8988T (cell line): Measurements from ENCODE around the gene GALNT18.
"Not testable (repeated sequence)": the region's sequence is repeated elsewhere in the genome, so short reads cannot be mapped to it uniquely, and the experiment has no call there.

Source experiments
- DNase-seq: peaks from one replicate; pipeline ENCODE4 v3.0.0; 2011

Gene GALNT18

GRCh38 chr11:11378184-11378940, 243.4 kb downstream of the GALNT18 start:
- no peak for DNase-seq

GRCh38 chr11:11374358-11375148, 247.3 kb downstream of the GALNT18 start:
- DNase-seq: no peak

GRCh38 chr11:11373934-11374333, 247.9 kb downstream of the GALNT18 start:
- no peak for DNase-seq

GRCh38 chr11:11372461-11372860, 249.3 kb downstream of the GALNT18 start:
- no peak for DNase-seq

GRCh38 chr11:11370962-11371303, 250.9 kb downstream of the GALNT18 start:
- DNase-seq: no peak

GRCh38 chr11:11370255-11370961, 251.4 kb downstream of the GALNT18 start:
- no peak for DNase-seq

- DNase-seq: no peak
Measured at GRCh38 chr11:11366793-11367192, 255.0 kb downstream of the GALNT18 start.

- DNase-seq: no peak
Measured at GRCh38 chr11:11363674-11364073, 258.1 kb downstream of the GALNT18 start.

GRCh38 chr11:11359611-11360010, 262.2 kb downstream of the GALNT18 start:
- DNase-seq: no peak

GRCh38 chr11:11356842-11357241, 265.0 kb downstream of the GALNT18 start:
- DNase-seq: no peak

- not testable (repeated sequence) for DNase-seq
Measured at GRCh38 chr11:11352878-11353277, 268.9 kb downstream of the GALNT18 start, which contains the start of gene CSNK2A3. TSS of gene CSNK2A3 (minus strand) at chr11:11353250. CDS start at chr11:11353119, 131 bp downstream.

GRCh38 chr11:11351851-11352250, 270.0 kb downstream of the GALNT18 start:
- DNase-seq: not testable (repeated sequence)

- no peak for DNase-seq
Measured at GRCh38 chr11:11351042-11351586, 270.7 kb downstream of the GALNT18 start.

- no peak for DNase-seq
Measured at GRCh38 chr11:11349870-11350337, 271.9 kb downstream of the GALNT18 start.

- no peak for DNase-seq
Measured at GRCh38 chr11:11349106-11349825, 272.5 kb downstream of the GALNT18 start.

- no peak for DNase-seq
Measured at GRCh38 chr11:11348303-11348702, 273.5 kb downstream of the GALNT18 start.

GRCh38 chr11:11347592-11347991, 274.2 kb downstream of the GALNT18 start:
- no peak for DNase-seq

GRCh38 chr11:11346303-11346702, 275.5 kb downstream of the GALNT18 start:
- no peak for DNase-seq

GRCh38 chr11:11345099-11345498, 276.7 kb downstream of the GALNT18 start:
- DNase-seq: no peak

GRCh38 chr11:11344045-11344444, 277.8 kb downstream of the GALNT18 start:
- no peak for DNase-seq

GRCh38 chr11:11338304-11338703, 283.5 kb downstream of the GALNT18 start:
- no peak for DNase-seq

- no peak for DNase-seq
Measured at GRCh38 chr11:11336664-11337063, 285.1 kb downstream of the GALNT18 start.
